HUES48 (cell line): ENCODE data around the gene ZSWIM4.

Experiments
- H3K27ac ChIP-seq: one replicate; pipeline ENCODE4 v1.7.0; 2013; ENCODE audit warnings: low read depth, low read length, inconsistent platforms
- H3K27me3 ChIP-seq: 2 replicates; pipeline ENCODE4 v1.6.1; 2013; ENCODE audit warnings: mild to moderate bottlenecking, low read length; ENCODE audit not compliant: control insufficient read depth, insufficient read depth
- H3K36me3 ChIP-seq: 2 replicates; pipeline ENCODE4 v1.6.1; 2013; ENCODE audit warnings: low read length; ENCODE audit not compliant: control insufficient read depth, insufficient read depth
- H3K4me1 ChIP-seq: 2 replicates; pipeline ENCODE4 v1.6.1; 2013; ENCODE audit warnings: mild to moderate bottlenecking, low read length; ENCODE audit not compliant: control insufficient read depth, insufficient read depth
- H3K4me3 ChIP-seq: 2 replicates; pipeline ENCODE4 v1.5.1; 2013; ENCODE audit warnings: mild to moderate bottlenecking, low read depth, low read length
- H3K9ac ChIP-seq: 2 replicates; pipeline ENCODE4 v1.6.1; 2013; ENCODE audit warnings: mild to moderate bottlenecking, low read depth, low read length, moderate library complexity
- H3K9me3 ChIP-seq: 2 replicates; pipeline ENCODE4 v1.6.1; 2013; ENCODE audit warnings: low read length; ENCODE audit not compliant: control insufficient read depth, insufficient read depth

The ZSWIM4 gene

DNA sequence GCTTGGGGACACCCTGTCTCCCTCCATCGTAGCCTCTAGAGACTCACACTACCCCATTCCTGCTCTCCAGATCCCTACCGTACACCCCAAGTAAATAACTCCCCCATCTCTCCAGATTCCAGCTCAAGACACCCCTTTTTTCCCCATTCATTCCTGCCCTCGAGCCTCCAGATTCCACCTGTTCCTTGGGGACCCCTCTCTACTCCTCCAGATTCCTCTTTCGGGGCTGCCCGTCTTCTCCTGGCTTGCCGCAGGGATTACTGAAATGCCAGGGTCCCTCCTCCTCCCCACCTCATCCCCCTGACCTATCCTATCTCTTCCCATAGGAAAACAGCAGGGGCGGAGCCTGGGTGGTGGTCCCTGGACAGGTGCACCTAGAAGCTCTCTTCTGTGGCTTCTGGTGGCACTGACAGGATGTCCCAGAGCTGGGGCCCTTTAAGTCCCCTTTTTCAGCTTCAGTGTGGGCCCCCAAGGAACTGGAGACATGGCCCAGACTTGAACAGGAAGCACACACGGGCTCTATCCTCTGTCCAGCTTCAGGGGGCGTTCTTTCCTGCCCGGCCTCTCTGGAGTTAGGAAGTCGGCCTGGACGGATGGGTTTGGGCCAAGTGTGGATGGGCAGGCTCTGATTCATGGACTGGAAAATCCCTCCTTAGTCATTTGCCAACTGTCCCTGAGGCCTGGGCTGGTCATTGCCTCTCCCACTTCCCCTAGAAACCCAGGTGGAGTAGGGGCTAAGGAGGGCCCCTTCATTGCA is 1.2 kb downstream of the ZSWIM4 start:
- Histone ChIP-seq H3K9me3 (no peaks in the 10 kb centered on the region), H3K27me3 (no peaks in the 10 kb centered on the region), H3K27ac (peak overlapping the region; percentile 29), H3K9ac (peak overlapping the region; percentile 74; the same call in 1 of the 2 replicates), H3K36me3 (peaks cover 8% of the 10 kb centered on the region; the same call in 1 of the 2 replicates), H3K4me1 (peaks cover 6% of the 10 kb centered on the region; the same call in 1 of the 2 replicates), H3K4me3 (peak overlapping the region; percentile 89)

DNA sequence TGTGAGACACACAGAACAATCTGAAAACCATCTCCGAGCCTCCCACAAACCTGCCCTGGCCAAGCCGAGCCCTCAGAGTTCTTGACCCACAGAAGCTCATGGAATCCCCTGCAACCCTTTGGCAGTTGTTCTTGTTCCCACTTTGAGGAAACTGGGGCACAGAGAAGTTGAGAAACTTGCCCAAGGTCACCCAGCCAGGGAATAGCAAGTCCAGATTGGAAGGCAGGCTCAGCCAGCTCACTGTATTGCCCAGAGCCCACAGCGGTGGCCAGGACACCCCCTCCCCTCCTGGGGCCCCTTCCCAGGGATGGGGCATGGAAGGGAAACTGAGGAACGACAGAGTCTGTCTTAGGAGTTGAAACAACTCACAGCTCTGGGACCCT is 1.8 kb downstream of the ZSWIM4 start:
- Histone ChIP-seq H3K9ac (no peak overlapping the region), H3K27ac (peak overlapping the region; percentile 29)

DNA sequence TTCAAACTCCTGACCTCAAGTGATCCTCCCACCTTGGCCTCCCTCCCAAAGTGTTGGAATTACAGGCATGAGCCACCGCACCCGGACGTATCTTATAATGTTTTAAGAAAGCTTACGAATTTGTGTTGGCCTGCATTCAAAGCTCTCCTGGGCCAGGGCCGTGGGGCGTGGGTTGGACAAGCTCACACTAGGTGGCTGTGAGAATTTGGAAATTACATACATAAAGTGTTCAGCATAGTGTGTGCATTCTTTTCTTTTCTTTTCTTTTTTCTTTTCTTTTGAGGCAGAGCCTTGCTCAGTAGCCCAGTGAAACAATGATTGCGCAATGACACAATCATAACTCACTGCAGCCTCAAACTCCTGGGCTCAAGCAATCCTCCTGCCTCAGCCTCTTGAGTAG is 2.6 kb downstream of the ZSWIM4 start:
- H3K9me3 ChIP-seq: no peaks in the 10 kb centered on the region
- H3K4me3 ChIP-seq: no peak overlapping the region
- H3K9ac ChIP-seq: no peak overlapping the region
- no peak overlapping the region for H3K27ac ChIP-seq
- H3K36me3 ChIP-seq: peaks cover 11% of the 10 kb centered on the region; the same call in 1 of the 2 replicates
- no peaks in the 10 kb centered on the region for H3K27me3 ChIP-seq
- peaks cover 6% of the 10 kb centered on the region; the same call in 1 of the 2 replicates for H3K4me1 ChIP-seq

More for the DNA sequence above, 1.8 kb downstream of the ZSWIM4 start:
- Histone ChIP-seq H3K9me3 (no peaks in the 10 kb centered on the region), H3K4me1 (peaks cover 6% of the 10 kb centered on the region; the same call in 1 of the 2 replicates), H3K4me3 (peak overlapping the region; percentile 89; the same call in 1 of the 2 replicates), H3K27me3 (no peaks in the 10 kb centered on the region), H3K36me3 (peaks cover 8% of the 10 kb centered on the region; the same call in 1 of the 2 replicates)

DNA sequence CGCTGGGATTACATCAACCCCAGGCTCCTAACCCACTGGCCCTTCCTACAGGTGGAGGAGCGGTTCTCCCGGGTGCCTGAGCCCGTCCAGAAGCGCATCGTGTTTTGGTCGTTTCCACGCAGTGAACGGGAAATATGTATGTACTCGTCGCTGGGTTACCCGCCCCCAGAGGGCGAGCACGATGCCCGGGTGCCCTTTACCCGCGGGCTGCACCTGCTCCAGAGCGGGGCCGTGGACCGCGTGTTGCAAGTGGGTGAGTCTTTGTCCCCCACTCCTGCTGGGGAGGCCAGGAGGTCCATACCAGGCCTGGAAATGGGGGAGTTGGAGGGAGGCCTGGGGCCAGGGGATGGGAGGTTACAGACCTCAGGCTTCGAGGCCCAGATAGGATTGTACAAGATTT is 4.4 kb downstream of the ZSWIM4 start:
- no peak overlapping the region for H3K27ac ChIP-seq
- H3K9ac ChIP-seq: no peak overlapping the region
- no peaks in the 10 kb centered on the region for H3K9me3 ChIP-seq
- H3K4me3 ChIP-seq: no peak overlapping the region
- peaks cover 16% of the 10 kb centered on the region; the same call in 1 of the 2 replicates for H3K36me3 ChIP-seq
- no peaks in the 10 kb centered on the region for H3K27me3 ChIP-seq
- peaks cover 6% of the 10 kb centered on the region; the same call in 1 of the 2 replicates for H3K4me1 ChIP-seq

DNA sequence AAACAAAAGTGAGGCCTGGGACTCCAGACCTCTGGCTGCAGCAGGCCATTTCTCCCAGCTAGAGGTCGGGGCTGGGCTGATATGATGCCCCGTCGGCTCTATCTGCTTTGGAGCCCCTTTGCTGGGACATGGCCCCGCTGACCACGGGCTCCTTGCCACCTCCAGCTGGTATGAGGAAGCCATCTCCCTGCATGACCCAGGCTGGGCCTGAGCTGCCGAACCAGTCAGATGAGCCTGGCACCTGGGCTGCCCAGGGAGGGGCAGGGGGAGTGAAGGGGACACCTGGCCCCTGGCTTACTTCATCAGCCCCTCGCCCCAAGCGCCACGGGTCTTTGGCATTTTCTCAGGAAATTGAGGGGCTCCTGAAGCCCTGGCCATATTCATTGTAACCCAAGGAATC is 7.8 kb downstream of the ZSWIM4 start:
- no peaks in the 10 kb centered on the region for H3K27me3 ChIP-seq
- no peak overlapping the region for H3K4me3 ChIP-seq
- H3K27ac ChIP-seq: no peak overlapping the region
- no peak overlapping the region for H3K9ac ChIP-seq
- H3K4me1 ChIP-seq: no peaks in the 10 kb centered on the region
- H3K36me3 ChIP-seq: peaks cover 41% of the 10 kb centered on the region
- no peaks in the 10 kb centered on the region for H3K9me3 ChIP-seq

DNA sequence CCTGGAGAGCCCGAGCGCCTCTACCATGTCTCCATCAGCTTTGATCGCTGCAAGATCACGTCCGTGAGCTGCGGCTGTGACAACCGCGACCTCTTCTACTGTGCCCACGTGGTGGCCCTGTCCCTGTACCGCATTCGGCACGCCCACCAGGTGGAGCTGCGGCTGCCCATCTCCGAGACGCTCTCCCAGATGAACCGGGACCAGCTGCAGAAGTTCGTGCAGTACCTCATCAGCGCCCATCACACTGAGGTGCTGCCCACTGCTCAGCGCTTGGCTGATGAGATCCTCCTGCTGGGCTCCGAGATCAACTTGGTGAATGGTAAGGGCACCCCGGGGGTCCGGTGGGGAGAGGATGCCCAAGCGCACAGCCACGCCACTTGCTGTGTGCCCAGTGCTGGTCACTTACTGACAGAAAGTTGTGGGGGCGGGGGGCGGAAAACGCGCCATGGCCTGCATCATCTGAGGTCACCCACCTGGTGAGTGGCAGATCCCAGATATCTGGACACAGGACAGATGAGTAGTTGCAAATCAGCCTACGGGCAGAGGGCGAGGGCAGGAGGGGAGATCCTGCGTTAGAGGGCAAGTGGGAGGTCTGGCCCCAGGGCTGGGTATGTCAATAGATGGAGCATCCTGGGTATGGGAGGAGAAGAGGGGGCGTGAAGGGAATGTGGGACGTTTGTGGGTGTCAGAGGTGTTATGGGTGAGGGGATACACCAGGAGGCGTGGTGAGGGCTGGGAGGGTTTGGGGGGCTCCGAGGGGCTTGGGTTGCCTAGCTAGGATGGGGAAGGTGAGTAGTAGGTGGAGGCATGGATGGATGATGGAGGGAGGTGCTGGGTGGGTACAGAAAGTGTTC is 9.8 kb downstream of the ZSWIM4 start:
- Histone ChIP-seq H3K9me3 (no peaks in the 10 kb centered on the region), H3K27me3 (no peaks in the 10 kb centered on the region), H3K27ac (no peak overlapping the region), H3K4me1 (no peaks in the 10 kb centered on the region), H3K4me3 (no peak overlapping the region), H3K9ac (no peak overlapping the region), H3K36me3 (peaks cover 54% of the 10 kb centered on the region)

DNA sequence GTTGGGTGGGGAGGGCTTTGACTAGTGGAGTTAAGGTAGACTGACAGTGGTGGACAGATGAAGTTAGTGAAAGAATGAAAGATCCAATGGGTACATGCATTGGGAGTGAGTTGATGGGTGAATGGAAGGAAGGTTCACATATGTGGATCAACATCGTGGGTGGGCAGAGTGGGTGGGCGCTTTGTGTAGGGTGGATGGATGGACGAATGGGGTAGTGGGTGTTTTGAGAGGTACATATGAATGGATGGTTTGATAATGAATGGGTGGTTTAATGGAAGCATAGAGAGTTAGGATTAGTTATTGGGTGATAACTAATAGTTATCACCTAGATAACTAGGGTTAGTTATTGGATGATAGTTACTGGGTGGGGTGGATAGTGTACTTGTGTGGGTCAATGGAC is 11.5 kb downstream of the ZSWIM4 start:
- H3K9ac ChIP-seq: no peak overlapping the region
- no peak overlapping the region for H3K4me3 ChIP-seq
- no peaks in the 10 kb centered on the region for H3K9me3 ChIP-seq
- H3K27me3 ChIP-seq: no peaks in the 10 kb centered on the region
- no peak overlapping the region for H3K27ac ChIP-seq
- peaks cover 59% of the 10 kb centered on the region for H3K36me3 ChIP-seq
- no peaks in the 10 kb centered on the region for H3K4me1 ChIP-seq

DNA sequence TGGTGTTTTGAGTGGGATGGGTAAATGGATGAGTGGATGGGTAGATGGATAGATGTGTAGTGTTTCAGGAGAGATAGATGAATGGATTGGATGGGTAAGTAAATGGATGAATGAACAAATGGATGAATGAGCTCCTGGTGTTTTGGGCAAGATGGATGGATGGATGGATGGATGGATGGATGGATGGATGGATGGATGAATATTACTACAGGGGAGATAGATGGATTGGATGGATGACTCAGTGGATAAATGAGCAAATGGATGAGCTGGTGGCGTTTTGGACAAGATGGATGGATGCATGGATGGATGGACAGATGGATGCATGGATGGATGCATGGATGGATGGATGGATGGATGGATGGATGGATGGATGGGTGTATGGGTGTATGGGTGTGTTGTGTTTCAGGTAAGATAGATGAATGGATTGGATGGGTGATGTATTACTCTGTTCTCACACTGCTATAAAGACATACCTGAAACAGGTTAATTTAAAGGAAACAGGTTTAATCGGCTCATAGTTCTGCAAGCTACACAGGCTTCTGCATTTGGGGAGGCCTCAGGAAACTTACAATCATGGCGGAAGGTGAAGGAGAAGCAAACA is 12.3 kb downstream of the ZSWIM4 start:
- no peaks in the 10 kb centered on the region for H3K4me1 ChIP-seq
- no peak overlapping the region for H3K9ac ChIP-seq
- no peaks in the 10 kb centered on the region for H3K27me3 ChIP-seq
- no peaks in the 10 kb centered on the region for H3K9me3 ChIP-seq
- H3K4me3 ChIP-seq: no peak overlapping the region
- peaks cover 58% of the 10 kb centered on the region for H3K36me3 ChIP-seq
- no peak overlapping the region for H3K27ac ChIP-seq

DNA sequence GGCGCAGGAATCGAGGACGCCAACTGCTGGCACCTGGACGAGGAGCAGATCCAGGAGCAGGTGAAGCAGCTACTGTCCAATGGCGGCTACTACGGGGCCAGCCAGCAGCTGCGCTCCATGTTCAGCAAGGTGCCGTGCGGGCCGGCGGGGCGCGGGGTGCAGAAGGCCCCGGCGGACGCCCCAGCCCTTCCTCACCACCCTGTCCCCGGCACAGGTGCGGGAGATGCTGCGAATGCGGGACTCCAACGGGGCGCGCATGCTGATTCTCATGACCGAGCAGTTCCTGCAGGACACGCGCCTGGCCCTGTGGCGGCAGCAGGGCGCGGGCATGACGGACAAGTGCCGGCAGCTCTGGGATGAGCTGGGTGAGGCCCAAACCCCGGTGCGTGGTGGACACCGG is 13.6 kb downstream of the ZSWIM4 start:
- peaks cover 65% of the 10 kb centered on the region for H3K36me3 ChIP-seq

DNA sequence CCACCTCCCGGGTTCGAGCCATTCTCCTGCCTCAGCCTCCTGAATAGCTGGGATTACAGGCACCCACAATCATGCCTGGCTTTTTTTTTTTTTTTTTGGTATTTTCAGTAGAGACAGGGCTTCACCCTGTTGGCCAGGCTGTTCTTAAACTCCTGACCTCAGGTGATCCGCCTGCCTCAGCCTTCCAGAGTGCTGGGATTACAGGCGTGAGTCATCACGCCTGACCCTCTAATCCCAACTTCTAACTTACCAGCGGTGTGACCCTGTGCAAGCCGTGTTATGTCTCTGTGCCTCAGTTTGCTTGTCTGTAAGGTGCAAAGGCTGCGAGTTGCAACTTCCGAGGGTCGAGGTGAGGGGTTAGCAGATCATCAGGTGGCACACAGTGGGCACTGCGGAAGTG is 17.3 kb downstream of the ZSWIM4 start:
- H3K9ac ChIP-seq: no peak overlapping the region
- no peaks in the 10 kb centered on the region for H3K4me1 ChIP-seq
- H3K9me3 ChIP-seq: no peaks in the 10 kb centered on the region
- H3K27ac ChIP-seq: no peak overlapping the region
- no peak overlapping the region for H3K4me3 ChIP-seq
- H3K27me3 ChIP-seq: no peaks in the 10 kb centered on the region
- peaks cover 57% of the 10 kb centered on the region for H3K36me3 ChIP-seq

More for the DNA sequence above, 13.6 kb downstream of the ZSWIM4 start:
- Histone ChIP-seq H3K27me3 (no peaks in the 10 kb centered on the region), H3K9ac (no peak overlapping the region), H3K4me1 (no peaks in the 10 kb centered on the region), H3K27ac (no peak overlapping the region), H3K4me3 (no peak overlapping the region), H3K9me3 (no peaks in the 10 kb centered on the region)
